ENCODE measurements around the gene CACNG8.

DNA sequence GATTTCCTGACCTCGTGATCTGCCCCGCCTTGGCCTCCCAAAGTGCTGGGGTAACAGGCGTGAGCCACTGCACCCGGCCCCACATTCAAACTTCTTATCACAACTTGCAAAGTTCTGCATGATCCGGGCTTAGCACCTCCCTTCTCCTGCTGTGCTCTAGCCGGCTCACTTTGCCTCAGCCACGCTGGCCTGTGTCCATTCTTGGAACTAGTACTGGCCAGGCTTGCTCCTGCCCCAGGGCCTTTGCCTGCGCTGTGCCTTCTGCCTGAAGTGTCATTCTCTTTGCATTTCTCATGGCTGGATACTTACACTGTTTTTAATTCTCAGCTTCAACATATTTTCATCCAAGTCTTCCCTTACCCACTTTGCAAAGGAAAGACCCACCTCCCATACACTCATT lies 58.6 kb downstream of the CACNG8 start:
- TF ChIP-seq, protein P1, sequence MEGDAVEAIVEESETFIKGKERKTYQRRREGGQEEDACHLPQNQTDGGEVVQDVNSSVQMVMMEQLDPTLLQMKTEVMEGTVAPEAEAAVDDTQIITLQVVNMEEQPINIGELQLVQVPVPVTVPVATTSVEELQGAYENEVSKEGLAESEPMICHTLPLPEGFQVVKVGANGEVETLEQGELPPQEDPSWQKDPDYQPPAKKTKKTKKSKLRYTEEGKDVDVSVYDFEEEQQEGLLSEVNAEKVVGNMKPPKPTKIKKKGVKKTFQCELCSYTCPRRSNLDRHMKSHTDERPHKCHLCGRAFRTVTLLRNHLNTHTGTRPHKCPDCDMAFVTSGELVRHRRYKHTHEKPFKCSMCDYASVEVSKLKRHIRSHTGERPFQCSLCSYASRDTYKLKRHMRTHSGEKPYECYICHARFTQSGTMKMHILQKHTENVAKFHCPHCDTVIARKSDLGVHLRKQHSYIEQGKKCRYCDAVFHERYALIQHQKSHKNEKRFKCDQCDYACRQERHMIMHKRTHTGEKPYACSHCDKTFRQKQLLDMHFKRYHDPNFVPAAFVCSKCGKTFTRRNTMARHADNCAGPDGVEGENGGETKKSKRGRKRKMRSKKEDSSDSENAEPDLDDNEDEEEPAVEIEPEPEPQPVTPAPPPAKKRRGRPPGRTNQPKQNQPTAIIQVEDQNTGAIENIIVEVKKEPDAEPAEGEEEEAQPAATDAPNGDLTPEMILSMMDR (IDR thresholded peaks at IDR 0.05), result no peak
- no peak for TF ChIP-seq POLR2A (IDR thresholded peaks at IDR 0.05)

Data from body of pancreas (tissue), 4 donors.